Stimulated activated CD4-positive, alpha-beta T cell treated with anti-CD3 and anti-CD28 coated beads, Interleukin-12 subunit alpha, Interleukin-12 subunit beta, amount 100 ng/mL, for 4 hours (primary cell): Measurements from ENCODE around the gene MAPK12.

Source experiments
- DNase-seq: peaks from one replicate; pipeline ENCODE4 v3.0.0-alpha.2; 2020

The MAPK12 gene

DNA sequence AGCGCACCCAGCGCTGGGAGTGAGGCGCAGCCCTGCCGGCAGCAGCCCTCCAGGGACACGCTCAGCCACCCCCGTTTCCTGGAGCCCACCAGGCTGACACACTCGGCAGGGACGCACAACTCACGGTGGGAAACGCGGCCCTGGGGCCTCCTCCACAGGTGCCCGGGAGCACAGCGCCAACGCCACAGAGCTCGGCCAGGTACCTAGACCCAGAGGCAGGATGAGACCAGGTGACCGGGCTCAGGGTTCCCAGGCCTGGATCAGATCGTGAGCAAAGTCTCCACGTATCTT is 34.7 kb downstream of the MAPK12 start:
- no peak for DNase-seq

- DNase-seq: no peak
Measured at GRCh38 chr22:50226063-50226874, 35.2 kb downstream of the MAPK12 start.

DNA sequence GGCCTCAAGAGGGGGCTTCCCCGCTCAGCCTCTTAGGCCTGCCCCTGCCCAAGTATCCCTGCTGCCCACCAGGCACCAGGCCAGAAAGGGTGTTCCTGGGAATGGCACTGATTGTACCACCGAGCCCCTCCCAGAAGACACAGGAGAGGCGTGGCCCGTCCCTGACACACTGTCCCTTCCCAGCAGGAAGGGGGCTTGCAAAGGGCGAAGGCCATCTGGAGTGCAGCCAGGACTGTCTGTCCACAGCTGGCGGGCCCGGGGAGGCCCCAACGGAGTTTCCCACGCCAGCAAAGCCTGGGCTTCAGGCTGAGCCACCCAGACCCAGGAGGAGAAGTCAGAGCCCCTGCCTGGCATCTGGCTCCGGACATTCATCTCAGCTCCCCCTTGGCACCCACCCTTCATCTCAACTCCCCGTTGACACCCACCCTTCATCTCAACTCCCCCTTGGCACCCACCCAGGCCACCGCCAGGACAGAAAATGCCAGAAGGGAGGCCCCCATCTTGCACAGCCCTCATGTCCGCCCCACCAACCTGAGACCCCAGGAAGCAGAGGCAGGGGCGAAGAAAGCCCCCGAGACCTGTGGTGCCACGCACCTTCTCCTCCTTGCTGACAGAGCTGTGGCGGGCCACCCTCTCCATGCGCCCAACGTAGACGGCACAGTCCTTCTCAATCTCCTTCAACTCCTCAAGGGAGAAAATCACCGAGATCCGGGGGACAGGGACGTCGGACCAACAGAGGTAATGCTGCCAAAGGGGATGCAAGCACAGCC is 36.1 kb downstream of the MAPK12 start:
- DNase-seq: no peak

DNA sequence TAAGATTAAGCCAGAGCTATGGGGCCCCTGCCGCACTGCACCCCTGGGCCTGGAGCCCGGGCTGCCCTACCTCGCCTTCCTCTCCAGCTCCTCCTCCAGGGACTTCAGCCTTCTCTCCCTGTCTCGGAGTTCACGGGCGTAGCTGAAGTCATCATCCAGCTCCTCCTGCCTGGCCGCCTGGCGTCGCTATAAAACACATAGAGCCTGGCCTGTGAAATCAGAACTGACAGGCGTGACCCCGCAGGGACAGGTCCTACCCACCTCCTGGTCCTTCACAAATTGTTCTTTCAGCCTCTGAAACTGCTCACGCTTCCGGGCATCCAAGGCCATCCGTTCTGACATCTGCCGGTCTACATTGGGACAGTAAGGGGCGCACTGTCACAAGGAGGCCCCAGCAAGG is 37.4 kb downstream of the MAPK12 start:
- no peak for DNase-seq

DNA sequence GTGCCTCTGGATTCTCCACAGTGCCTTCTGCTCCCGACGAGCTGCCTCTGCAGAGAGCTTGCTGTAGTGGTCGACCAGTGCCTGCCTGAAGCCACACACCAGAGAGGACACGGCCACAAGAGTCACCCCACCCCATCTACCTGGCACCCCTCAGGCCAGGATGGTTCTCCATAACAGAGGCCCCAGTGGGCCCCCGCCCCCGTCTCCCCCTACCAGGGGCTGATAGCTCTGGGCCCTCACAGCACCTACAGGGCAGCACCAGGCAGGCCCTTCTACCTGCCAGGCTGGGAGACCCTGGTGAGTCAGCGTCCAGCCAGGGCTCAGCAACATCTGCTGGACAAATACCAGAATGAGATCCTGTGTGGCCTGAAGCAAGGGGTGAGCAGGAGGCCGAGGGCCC is 39.0 kb downstream of the MAPK12 start:
- no peak for DNase-seq

GRCh38 chr22:50221410-50222300 is 39.8 kb downstream of the MAPK12 start:
- DNase-seq: no peak

GRCh38 chr22:50220603-50221409 is 40.7 kb downstream of the MAPK12 start:
- no peak for DNase-seq

- DNase-seq: no peak
Measured at GRCh38 chr22:50219800-50220602, 41.5 kb downstream of the MAPK12 start.

- DNase-seq: no peak
Measured at GRCh38 chr22:50218996-50219727, 42.3 kb downstream of the MAPK12 start.

GRCh38 chr22:50218153-50218995 is 43.1 kb downstream of the MAPK12 start:
- no peak for DNase-seq

DNA sequence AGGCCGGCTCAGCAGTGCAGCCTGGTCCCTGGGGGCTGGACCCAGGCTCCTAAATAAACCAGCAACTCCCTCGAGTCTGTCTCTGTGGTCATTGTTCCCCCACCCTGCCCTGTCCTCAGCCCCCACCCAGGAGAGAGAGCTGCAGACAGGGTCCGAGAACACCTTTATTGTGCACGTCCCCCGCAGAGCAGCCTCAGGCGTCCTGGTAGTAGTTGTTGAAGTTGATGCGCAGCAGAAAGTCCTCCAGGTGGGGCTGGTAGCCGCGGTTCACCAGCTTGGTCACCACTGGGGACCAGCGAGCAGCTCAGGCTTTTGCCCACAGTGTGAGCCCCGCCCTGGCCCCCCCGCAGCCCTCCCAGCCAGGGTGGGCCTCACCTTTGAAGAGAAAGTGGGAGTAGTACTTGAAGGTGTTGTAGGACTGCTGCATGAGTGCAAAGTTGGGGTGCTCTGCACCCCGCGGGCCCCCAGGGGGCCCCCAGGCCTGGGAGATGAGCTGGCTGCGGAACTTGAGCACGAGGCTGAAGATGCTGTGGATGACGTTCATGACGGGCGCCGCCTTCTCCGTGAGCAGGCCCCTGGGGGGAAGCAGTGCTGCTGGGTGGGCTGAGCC is 43.8 kb downstream of the MAPK12 start:
- no peak for DNase-seq

- no peak for DNase-seq
Measured at GRCh38 chr22:50216684-50217520, 44.6 kb downstream of the MAPK12 start.

GRCh38 chr22:50216055-50216683 is 45.3 kb downstream of the MAPK12 start:
- no peak for DNase-seq

GRCh38 chr22:50215297-50216054 is 46.0 kb downstream of the MAPK12 start:
- DNase-seq: no peak

- no peak for DNase-seq
Measured at GRCh38 chr22:50213263-50213662, 48.2 kb downstream of the MAPK12 start.

GRCh38 chr22:50211147-50211546 is 50.3 kb downstream of the MAPK12 start:
- DNase-seq: no peak
